Fibroblast of pulmonary artery (primary cell): ENCODE results near the gene WSCD2.

ENCODE experiments used
- DNase-seq: peaks from one replicate; pipeline ENCODE4 v3.0.0-alpha.2; 2010; ENCODE audit warnings: low read depth
- H3K4me3 ChIP-seq: replicated peaks from 2 replicates; pipeline ENCODE4 v1.5.1; 2011; ENCODE audit warnings: low read depth, mild to moderate bottlenecking, control low read depth, low read length, moderate library complexity
- TF ChIP-seq, protein P1 (sequence below): IDR thresholded peaks from 2 replicates; pipeline ENCODE4 v1.5.1; 2011; ENCODE audit warnings: mild to moderate bottlenecking, control low read depth, low read length, inconsistent platforms; ENCODE audit errors: missing control alignments

WSCD2 gene

DNA sequence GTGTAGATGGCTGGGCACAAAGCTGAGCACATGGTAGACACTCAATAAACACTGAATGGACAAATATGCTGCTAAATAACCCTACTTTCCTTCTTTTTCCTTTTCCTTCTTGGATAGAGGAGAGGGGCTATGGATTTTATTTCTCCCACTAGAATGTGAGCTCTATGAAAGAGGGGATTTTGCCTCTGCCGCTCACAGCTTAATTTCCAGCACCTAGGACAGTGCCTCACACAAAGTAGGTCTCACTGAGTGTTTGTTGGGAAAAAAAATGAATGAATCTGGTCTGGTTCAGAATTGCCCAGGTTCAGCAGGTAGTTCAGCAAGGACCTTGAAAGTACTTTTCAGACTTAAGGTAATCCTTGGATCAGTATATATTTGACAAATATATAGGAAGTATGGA is 65.5 kb downstream of the WSCD2 start:
- DNase-seq: no peak
- TF ChIP-seq, protein P1, sequence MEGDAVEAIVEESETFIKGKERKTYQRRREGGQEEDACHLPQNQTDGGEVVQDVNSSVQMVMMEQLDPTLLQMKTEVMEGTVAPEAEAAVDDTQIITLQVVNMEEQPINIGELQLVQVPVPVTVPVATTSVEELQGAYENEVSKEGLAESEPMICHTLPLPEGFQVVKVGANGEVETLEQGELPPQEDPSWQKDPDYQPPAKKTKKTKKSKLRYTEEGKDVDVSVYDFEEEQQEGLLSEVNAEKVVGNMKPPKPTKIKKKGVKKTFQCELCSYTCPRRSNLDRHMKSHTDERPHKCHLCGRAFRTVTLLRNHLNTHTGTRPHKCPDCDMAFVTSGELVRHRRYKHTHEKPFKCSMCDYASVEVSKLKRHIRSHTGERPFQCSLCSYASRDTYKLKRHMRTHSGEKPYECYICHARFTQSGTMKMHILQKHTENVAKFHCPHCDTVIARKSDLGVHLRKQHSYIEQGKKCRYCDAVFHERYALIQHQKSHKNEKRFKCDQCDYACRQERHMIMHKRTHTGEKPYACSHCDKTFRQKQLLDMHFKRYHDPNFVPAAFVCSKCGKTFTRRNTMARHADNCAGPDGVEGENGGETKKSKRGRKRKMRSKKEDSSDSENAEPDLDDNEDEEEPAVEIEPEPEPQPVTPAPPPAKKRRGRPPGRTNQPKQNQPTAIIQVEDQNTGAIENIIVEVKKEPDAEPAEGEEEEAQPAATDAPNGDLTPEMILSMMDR: no peak
- no peak overlapping the region for H3K4me3 ChIP-seq

DNA sequence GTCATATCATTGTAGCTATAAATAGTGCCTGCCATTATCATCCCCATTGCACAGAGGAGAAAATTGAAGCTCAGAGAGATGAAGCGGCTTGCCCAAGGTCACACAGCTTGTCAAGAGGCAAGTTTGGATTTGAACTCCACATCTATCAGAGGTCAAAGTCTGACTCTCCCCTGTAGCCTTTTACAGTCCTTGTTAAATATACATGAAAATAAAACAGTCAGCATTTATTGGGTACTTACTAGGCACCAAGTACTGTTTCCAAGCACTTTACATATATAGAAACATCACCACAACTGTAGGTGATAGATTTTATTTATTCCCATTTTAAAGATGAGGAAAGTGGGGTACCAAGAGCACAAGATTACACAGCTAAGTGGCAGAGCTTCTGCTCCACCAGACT is 67.2 kb downstream of the WSCD2 start:
- H3K4me3 ChIP-seq: no peak overlapping the region
- DNase-seq: no peak
- TF ChIP-seq, protein P1: no peak

DNA sequence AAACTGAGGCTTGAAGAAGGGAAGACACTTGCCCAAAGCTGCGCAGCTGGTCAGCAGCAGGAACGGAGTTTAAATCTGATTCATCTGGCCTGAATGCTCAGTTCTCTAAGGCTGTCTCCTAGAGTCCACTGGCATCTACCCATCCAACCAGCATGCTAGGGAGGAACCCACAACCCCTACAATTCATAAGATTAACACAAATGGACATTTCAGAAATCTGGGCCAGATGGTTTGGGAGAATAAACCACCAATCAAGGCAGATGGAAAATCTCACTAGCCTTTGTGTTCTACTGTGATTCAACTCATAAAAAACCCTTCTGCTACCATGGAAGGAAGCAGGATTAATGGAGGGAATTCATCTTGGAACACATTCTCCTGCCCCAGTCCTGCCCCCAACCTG is 67.8 kb downstream of the WSCD2 start:
- TF ChIP-seq, protein P1: no peak
- H3K4me3 ChIP-seq: no peak overlapping the region
- DNase-seq: no peak

DNA sequence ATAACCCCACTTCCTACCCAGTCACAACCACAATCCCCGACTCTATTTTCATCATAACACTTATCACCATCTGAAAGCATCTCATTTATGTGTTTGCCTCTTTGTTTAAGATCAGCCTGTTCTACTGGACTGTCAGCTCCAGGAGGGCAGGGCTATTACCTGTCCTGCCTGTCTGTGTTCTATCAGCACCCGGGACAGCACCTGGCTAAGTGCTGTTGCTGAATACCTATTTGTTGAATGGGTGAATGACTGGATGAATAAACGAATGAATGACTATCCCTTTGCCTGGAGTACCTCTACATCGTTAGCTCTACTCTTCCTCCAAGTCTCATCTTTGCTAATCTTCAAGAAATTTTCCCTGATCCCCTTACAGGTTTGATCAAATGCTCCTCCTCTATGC is 69.0 kb downstream of the WSCD2 start:
- DNase-seq: no peak
- no peak overlapping the region for H3K4me3 ChIP-seq
- TF ChIP-seq, protein P1: no peak

DNA sequence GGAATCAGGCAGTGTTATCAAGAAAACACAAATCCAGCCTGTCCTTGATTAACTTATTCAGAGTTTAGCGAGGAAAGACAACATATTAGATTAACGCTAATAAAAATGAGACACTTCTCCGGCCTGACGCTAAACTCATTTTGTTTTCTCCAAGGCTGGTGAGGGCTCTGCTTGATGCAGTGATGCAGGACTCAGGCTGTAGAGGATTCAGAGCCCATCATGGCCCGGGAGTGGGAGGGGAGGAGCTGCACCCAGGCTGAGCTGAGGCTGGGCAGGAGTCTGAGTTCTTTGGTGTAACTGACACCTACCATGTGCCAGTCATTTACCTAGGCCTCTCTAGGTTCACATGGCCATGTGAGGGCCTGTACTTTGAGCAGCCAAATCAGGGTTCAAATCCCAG is 70.0 kb downstream of the WSCD2 start:
- TF ChIP-seq, protein P1: no peak
- DNase-seq: no peak
- H3K4me3 ChIP-seq: no peak overlapping the region

DNA sequence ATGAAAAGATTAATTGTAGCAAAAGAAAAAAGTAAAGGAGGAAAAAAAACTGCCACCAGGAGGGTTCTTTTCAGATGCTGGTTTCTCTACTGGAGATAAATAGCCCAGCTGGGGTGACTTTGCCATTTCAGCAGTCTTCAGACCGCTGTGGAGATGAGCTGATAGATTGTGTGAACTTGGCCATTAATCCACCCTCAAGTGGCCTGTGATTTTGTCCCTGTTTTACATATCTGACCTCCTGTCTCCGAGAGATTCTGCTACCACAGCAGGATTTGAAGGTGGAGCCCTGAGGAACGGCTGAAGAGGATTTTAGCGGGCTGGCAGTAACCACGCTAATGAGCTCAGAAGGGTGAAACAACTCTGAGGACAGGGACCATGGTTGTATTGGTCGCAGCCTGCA is 72.7 kb downstream of the WSCD2 start:
- DNase-seq: no peak
- TF ChIP-seq, protein P1: no peak
- H3K4me3 ChIP-seq: no peak overlapping the region

DNA sequence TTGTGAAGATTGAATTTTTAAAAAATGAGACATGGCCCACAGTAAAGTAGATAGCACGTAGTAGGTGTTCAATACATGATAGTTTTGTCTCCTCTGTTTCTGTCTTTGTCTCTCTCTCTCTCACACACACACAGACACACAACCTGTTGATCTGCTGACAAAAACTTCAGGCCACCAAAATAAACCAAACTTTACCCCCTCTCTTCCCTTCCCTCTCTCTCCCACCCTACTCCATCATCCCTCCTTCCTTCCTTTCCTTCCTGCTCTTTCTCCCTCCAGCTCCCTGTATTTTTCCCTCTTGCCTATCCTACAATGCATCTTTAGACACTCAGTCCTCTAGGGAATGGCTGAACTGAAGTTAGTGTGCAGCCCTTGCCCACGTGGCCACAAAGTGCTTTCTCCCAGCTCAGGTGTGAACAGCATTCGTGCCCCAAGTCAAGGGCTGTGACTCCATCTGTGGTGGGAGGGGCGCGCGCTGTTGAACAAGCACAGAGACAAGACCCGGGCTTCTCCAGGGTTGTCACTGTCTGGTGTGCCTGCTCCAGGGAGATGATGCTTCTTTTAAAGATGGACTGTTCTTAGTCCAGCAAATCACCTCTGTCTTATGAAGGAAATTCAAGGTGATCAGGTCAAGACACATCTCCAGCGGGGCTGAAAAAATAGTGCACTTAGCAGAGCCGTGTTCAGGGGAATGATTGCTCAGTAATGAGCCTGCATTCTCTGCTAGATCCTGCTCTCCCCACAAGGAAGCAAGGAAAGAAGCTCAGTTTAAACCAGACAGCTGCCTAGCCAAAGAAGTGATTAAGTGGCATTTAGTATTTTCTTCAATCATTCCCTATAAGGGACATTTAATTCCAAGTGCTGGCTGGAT is 75.3 kb downstream of the WSCD2 start:
- H3K4me3 ChIP-seq: no peak overlapping the region
- TF ChIP-seq, protein P1: no peak

More for the DNA sequence above, 75.3 kb downstream of the WSCD2 start:
- no peak for DNase-seq
